Lower leg skin (tissue), 3 donors: ENCODE measurements around the gene IFNG-AS1.

Experiments
- POLR2A ChIP-seq, 2 donors: fragments of 450-650 bp; IDR thresholded peaks; one replicate each; pipeline ENCODE4 v1.6.1; 2016 to 2017; ENCODE audit warnings: antibody characterized with exemption in 2 of 2, mild to moderate bottlenecking in 1 of 2, moderate library complexity in 1 of 2
- TF ChIP-seq, protein P1 (sequence below), 3 donors: fragments of 450-650 bp; IDR thresholded peaks; one replicate each; pipeline ENCODE4 v1.5.1; 2016; ENCODE audit warnings: antibody characterized with exemption in 3 of 3, mild to moderate bottlenecking in 3 of 3, moderate library complexity in 2 of 3

DNA sequence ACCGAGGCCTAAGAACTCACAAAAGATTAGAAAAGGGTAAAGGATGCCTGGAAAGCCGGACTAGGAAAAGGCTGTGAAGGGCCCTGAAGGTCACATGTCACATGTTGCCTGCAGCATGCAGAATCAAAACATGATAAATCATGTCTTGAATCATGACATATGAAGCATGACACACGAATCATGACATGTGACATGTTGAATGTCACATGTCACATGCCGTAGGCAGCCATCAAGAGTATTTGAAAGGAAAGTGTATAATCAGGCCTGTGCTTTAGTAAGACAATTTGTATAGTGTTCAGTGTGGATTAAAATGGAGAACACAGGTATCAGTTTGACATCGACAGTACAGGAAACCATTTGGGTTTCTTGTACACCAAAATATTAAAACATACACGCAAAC, 30.8 kb downstream of the IFNG-AS1 start:
- TF ChIP-seq, protein P1, sequence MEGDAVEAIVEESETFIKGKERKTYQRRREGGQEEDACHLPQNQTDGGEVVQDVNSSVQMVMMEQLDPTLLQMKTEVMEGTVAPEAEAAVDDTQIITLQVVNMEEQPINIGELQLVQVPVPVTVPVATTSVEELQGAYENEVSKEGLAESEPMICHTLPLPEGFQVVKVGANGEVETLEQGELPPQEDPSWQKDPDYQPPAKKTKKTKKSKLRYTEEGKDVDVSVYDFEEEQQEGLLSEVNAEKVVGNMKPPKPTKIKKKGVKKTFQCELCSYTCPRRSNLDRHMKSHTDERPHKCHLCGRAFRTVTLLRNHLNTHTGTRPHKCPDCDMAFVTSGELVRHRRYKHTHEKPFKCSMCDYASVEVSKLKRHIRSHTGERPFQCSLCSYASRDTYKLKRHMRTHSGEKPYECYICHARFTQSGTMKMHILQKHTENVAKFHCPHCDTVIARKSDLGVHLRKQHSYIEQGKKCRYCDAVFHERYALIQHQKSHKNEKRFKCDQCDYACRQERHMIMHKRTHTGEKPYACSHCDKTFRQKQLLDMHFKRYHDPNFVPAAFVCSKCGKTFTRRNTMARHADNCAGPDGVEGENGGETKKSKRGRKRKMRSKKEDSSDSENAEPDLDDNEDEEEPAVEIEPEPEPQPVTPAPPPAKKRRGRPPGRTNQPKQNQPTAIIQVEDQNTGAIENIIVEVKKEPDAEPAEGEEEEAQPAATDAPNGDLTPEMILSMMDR (IDR thresholded peaks at IDR 0.05) = no peak
- TF ChIP-seq POLR2A (IDR thresholded peaks at IDR 0.05) = no peak
